ENCODE measurements around the gene LILRB2. TPM values are rescaled to one million over a fixed set of nuclear protein-coding genes. Genes with fewer than 3 reads are reported as not detected.
"Not testable (repeated sequence)": the region's sequence is repeated elsewhere in the genome, so short reads cannot be mapped to it uniquely, and the experiment has no call there.

The LILRB2 gene
- total RNA-seq, 2 donors from 2014 or later, result not detected

DNA sequence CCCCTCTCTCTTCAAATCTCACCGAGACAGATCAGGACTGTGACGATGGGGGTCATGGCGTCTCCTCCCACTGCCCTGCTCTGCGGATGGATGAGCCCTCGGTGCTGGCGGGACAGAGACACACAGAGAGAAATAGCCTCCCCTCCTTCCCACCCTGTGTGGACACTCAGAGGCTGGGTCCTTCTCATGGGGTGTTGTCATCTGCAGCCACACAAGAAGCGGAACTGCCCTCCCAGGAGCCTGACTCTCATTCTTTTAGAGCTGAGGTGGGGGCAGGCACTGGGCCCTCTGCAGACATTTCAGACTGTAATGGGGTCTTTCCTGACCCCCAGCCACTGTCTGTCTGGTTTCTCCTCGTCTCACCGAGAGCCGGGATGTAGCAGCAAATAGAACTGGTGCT lies 469 bp downstream of the LILRB2 start:
- not testable (repeated sequence) for H3K36me3 ChIP-seq (ENCODE audit: control insufficient read depth, insufficient read depth, low read length); H3K36me3 Mint-ChIP-seq (ENCODE audit: low read depth); H3K27ac Mint-ChIP-seq; H3K27me3 ChIP-seq (ENCODE audit: control insufficient read depth, insufficient read depth, low read length, poor library complexity, severe bottlenecking); H3K9ac ChIP-seq (ENCODE audit: extremely low read depth, low read length, poor library complexity, severe bottlenecking); H3K4me3 ChIP-seq (ENCODE audit: low read length); H3K27ac ChIP-seq (ENCODE audit: low read depth, low read length); H3K9me3 ChIP-seq (ENCODE audit: control insufficient read depth, low read length); DNase-seq; H3K4me3 Mint-ChIP-seq; H3K4me1 ChIP-seq (ENCODE audit: control insufficient read depth, insufficient read depth, low read length); H3K9me3 Mint-ChIP-seq; H3K4me1 Mint-ChIP-seq
- 88 to 94% methylated on average over 10 of the region's 10 CpGs for WGBS, 2 experiments (ENCODE audit: insufficient coverage in 1 of 2, insufficient read length in 1 of 2)
- peaks cover 27% of the 10 kb centered on the region for H3K27me3 Mint-ChIP-seq (ENCODE audit: insufficient read depth)

DNA sequence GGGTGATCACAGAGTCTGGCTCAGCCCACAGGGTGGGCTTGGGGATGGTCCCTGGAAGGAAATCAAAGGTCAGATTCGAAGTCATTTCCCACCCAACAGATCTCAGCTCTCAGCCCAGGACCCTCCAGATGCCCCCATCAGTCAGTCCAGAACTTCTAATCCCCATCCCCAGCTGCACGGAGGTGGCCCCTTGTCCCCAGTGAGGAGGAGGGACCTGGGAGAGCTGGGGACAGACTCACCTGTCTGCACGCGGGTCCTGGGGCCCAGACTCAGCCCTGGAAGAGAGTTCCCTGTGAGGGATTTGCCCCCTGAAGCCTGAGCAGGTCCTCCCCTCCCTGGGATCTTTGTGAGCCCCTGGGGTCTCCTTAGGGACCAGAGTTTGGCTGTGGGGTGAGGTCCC lies 885 bp downstream of the LILRB2 start:
- H3K27ac ChIP-seq (ENCODE audit: low read depth, low read length); DNase-seq; H3K9me3 ChIP-seq (ENCODE audit: control insufficient read depth, low read length); H3K9ac ChIP-seq (ENCODE audit: extremely low read depth, low read length, poor library complexity, severe bottlenecking); H3K27ac Mint-ChIP-seq; H3K36me3 Mint-ChIP-seq (ENCODE audit: low read depth); H3K4me3 ChIP-seq (ENCODE audit: low read length); H3K27me3 ChIP-seq (ENCODE audit: control insufficient read depth, insufficient read depth, low read length, poor library complexity, severe bottlenecking); H3K4me1 ChIP-seq (ENCODE audit: control insufficient read depth, insufficient read depth, low read length); H3K9me3 Mint-ChIP-seq; H3K36me3 ChIP-seq (ENCODE audit: control insufficient read depth, insufficient read depth, low read length); H3K4me1 Mint-ChIP-seq; H3K4me3 Mint-ChIP-seq: not testable (repeated sequence)
- H3K27me3 Mint-ChIP-seq (ENCODE audit: insufficient read depth), result peaks cover 27% of the 10 kb centered on the region
- 71 to 100% methylated on average over 1 to 4 of the region's 4 CpGs for WGBS, 2 experiments (ENCODE audit: insufficient coverage in 1 of 2, insufficient read length in 1 of 2)

DNA sequence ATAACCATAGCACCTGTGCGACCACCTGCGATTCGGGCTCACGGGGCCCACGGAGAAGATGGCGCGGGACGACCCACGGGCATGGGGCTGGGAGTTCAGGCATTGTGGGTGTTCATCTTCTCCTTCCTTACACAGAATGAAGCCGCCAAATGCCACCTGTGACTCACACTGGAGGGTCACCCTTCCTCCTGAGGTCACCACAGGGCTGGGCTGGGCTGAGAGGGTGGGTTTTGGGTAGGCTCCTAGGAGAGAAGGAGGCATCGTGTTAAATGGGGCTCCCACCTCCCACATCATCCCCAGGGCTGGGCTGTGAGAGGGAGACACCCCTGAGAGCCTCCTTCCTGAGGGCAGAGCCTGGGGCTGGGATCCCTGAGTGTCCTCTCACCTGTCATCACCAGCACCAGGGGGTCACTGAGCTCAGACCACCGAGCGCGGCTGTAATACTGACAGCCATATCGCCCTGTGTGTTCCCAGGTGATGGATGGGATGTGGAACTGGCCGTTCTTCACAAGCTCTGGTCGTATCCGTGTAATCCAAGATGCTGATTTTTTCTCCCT lies 1.4 kb downstream of the LILRB2 start:
- no peak overlapping the region for H3K4me3 Mint-ChIP-seq
- DNase-seq, result no peak
- WGBS, 2 experiments (ENCODE audit: insufficient coverage in 1 of 2, insufficient read length in 1 of 2), result 88% methylated on average over 6 to 18 of the region's 18 CpGs
- H3K9me3 Mint-ChIP-seq, result no peaks in the 10 kb centered on the region
- H3K4me1 Mint-ChIP-seq, result no peaks in the 10 kb centered on the region
- TF ChIP-seq, protein P1, sequence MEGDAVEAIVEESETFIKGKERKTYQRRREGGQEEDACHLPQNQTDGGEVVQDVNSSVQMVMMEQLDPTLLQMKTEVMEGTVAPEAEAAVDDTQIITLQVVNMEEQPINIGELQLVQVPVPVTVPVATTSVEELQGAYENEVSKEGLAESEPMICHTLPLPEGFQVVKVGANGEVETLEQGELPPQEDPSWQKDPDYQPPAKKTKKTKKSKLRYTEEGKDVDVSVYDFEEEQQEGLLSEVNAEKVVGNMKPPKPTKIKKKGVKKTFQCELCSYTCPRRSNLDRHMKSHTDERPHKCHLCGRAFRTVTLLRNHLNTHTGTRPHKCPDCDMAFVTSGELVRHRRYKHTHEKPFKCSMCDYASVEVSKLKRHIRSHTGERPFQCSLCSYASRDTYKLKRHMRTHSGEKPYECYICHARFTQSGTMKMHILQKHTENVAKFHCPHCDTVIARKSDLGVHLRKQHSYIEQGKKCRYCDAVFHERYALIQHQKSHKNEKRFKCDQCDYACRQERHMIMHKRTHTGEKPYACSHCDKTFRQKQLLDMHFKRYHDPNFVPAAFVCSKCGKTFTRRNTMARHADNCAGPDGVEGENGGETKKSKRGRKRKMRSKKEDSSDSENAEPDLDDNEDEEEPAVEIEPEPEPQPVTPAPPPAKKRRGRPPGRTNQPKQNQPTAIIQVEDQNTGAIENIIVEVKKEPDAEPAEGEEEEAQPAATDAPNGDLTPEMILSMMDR (conservative IDR thresholded peaks at IDR 0.05), result no peak
- no peaks in the 10 kb centered on the region for H3K36me3 Mint-ChIP-seq (ENCODE audit: low read depth)
- no peak overlapping the region for H3K27ac Mint-ChIP-seq
- Histone ChIP-seq H3K9me3 (ENCODE audit: control insufficient read depth, low read length) (no peaks in the 10 kb centered on the region), H3K9ac (ENCODE audit: extremely low read depth, low read length, poor library complexity, severe bottlenecking) (no peak overlapping the region), H3K4me3 (ENCODE audit: low read length) (no peak overlapping the region), H3K4me1 (ENCODE audit: control insufficient read depth, insufficient read depth, low read length) (no peaks in the 10 kb centered on the region), H3K27me3 (ENCODE audit: control insufficient read depth, insufficient read depth, low read length, poor library complexity, severe bottlenecking) (no peaks in the 10 kb centered on the region), H3K36me3 (ENCODE audit: control insufficient read depth, insufficient read depth, low read length) (no peaks in the 10 kb centered on the region), H3K27ac (ENCODE audit: low read depth, low read length) (no peak overlapping the region)
- H3K27me3 Mint-ChIP-seq (ENCODE audit: insufficient read depth), result peaks cover 27% of the 10 kb centered on the region

DNA sequence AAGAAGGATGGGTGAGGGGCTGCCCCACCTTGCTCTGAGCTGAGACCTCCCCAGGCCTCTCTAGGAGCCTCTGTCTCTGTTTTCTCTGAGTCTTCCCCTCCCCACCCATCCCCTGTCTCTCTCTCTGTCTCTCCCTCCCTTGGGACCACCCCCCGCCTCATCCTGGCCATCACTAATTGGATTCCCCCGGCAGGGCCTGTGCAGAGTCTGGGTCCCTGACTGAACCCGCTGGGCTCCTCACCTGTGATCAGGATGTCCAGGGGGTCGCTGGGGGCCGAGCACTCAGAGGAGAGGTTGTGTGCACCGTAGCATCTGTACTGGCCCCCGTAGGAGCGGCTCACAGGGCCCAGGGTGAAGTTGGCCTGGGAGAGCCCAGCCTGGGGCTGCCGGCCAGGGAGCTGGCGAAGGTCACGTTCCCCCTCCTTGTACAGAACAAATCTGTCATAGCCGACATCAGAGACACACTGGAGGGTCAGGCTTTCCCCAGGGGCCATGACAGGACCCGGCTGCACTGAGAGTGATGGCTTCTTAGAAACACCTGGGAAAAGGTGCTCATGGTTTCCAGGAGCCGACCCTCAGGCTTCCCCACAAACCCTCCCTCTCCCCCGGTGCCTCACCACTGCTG lies 2.2 kb downstream of the LILRB2 start:
- not testable (repeated sequence) for H3K9ac ChIP-seq (ENCODE audit: extremely low read depth, low read length, poor library complexity, severe bottlenecking)
- peaks cover 24% of the 10 kb centered on the region for H3K27me3 Mint-ChIP-seq (ENCODE audit: insufficient read depth)

DNA sequence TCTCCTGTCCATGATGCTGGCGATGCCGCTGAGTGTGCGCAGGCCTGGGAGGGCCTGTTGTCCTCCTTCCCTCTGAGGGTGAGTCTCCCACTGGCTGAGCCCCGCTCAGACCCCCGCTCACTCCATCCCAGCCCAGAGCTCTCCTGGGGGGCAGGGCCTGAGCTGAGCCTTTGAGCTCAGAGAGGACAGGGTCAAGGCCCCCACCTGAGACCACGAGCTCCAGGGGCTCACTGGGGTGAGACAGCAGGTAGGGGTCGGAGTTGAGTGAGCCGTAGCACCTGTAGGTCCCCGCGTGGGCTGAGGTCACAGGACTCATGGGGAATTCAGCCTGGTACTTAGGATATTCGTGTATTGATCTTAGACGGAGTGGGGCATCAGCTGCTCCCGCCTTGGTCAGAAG lies 2.9 kb downstream of the LILRB2 start:
- H3K9me3 Mint-ChIP-seq; H3K4me3 Mint-ChIP-seq; H3K27me3 ChIP-seq (ENCODE audit: control insufficient read depth, insufficient read depth, low read length, poor library complexity, severe bottlenecking); H3K9ac ChIP-seq (ENCODE audit: extremely low read depth, low read length, poor library complexity, severe bottlenecking); H3K36me3 ChIP-seq (ENCODE audit: control insufficient read depth, insufficient read depth, low read length); H3K4me1 Mint-ChIP-seq; H3K27ac Mint-ChIP-seq; H3K36me3 Mint-ChIP-seq (ENCODE audit: low read depth); H3K9me3 ChIP-seq (ENCODE audit: control insufficient read depth, low read length); H3K4me1 ChIP-seq (ENCODE audit: control insufficient read depth, insufficient read depth, low read length); H3K27ac ChIP-seq (ENCODE audit: low read depth, low read length); H3K4me3 ChIP-seq (ENCODE audit: low read length); DNase-seq: not testable (repeated sequence)
- 89 to 97% methylated on average over 6 to 13 of the region's 13 CpGs for WGBS, 2 experiments (ENCODE audit: insufficient coverage in 1 of 2, insufficient read length in 1 of 2)
- peaks cover 18% of the 10 kb centered on the region for H3K27me3 Mint-ChIP-seq (ENCODE audit: insufficient read depth)

More for the DNA sequence above, 2.2 kb downstream of the LILRB2 start:
- H3K36me3 ChIP-seq (ENCODE audit: control insufficient read depth, insufficient read depth, low read length); H3K27me3 ChIP-seq (ENCODE audit: control insufficient read depth, insufficient read depth, low read length, poor library complexity, severe bottlenecking); H3K27ac Mint-ChIP-seq; H3K9me3 Mint-ChIP-seq; H3K4me3 Mint-ChIP-seq; H3K9me3 ChIP-seq (ENCODE audit: control insufficient read depth, low read length); H3K4me3 ChIP-seq (ENCODE audit: low read length); H3K27ac ChIP-seq (ENCODE audit: low read depth, low read length); H3K4me1 ChIP-seq (ENCODE audit: control insufficient read depth, insufficient read depth, low read length); DNase-seq; H3K4me1 Mint-ChIP-seq; H3K36me3 Mint-ChIP-seq (ENCODE audit: low read depth): not testable (repeated sequence)
- 79 to 86% methylated on average over 6 to 15 of the region's 15 CpGs for WGBS, 2 experiments (ENCODE audit: insufficient coverage in 1 of 2, insufficient read length in 1 of 2)

DNA sequence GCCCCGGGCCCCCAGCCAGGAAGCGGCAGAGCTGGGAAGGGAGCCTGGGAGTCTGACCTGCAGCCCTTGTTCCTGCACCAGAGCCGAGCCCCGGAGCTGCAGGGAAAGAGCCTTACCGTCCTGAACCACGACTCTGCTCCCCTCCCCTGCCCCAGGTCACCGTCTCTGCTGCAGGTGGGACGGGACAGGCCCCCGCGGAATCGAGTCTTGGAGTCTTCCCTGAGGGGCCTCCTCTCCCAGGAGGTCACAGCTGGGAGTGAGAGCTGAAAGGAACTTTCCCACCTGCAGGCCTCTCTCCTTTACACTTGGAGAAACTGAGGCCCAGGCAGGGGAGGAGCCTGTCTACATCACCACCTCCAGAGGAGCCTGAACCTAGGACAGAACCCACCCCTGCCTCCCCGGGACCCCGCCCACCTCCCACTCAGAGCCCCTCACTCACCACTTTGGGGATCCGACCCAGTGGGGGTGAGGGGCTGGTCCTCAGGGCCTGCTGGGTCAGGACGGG lies 3.7 kb downstream of the LILRB2 start:
- not testable (repeated sequence) for DNase-seq; H3K4me3 Mint-ChIP-seq; H3K9me3 ChIP-seq (ENCODE audit: control insufficient read depth, low read length); H3K36me3 ChIP-seq (ENCODE audit: control insufficient read depth, insufficient read depth, low read length); H3K36me3 Mint-ChIP-seq (ENCODE audit: low read depth); H3K27ac ChIP-seq (ENCODE audit: low read depth, low read length); H3K9ac ChIP-seq (ENCODE audit: extremely low read depth, low read length, poor library complexity, severe bottlenecking); H3K4me1 ChIP-seq (ENCODE audit: control insufficient read depth, insufficient read depth, low read length); H3K9me3 Mint-ChIP-seq; H3K4me1 Mint-ChIP-seq; H3K4me3 ChIP-seq (ENCODE audit: low read length); H3K27me3 ChIP-seq (ENCODE audit: control insufficient read depth, insufficient read depth, low read length, poor library complexity, severe bottlenecking); H3K27ac Mint-ChIP-seq
- WGBS, 2 experiments (ENCODE audit: insufficient coverage in 1 of 2, insufficient read length in 1 of 2), result 91% methylated on average over 11 of the region's 15 CpGs; no CpG with 5 or more reads in 1 of the 2 experiments
- H3K27me3 Mint-ChIP-seq (ENCODE audit: insufficient read depth), result peaks cover 22% of the 10 kb centered on the region
